Kidney (tissue), 14 donors: ENCODE data around the gene AP2A2. TPM values are rescaled to one million over a fixed set of nuclear protein-coding genes. Genes with fewer than 3 reads are reported as not detected.

Source experiments
- DNase-seq, 5 donors: peaks; one replicate each; pipeline ENCODE4 v3.0.0-alpha.2; 2013 to 2020
- FAIRE-seq: peaks from 2 replicates; lab custom pipeline; 2012; peaks lifted over from hg19 to GRCh38; lab: Jason Lieb, UNC
- H3K27ac ChIP-seq, 2 donors: one replicate each; pipeline ENCODE4 v1.7.0; 2013; ENCODE audit warnings: low read depth in 2 of 2, low read length in 2 of 2, inconsistent platforms in 1 of 2
- H3K27me3 ChIP-seq: one replicate; pipeline ENCODE4 v1.7.1; 2013; ENCODE audit warnings: low read length, inconsistent platforms; ENCODE audit not compliant: control insufficient read depth, insufficient read depth
- H3K36me3 ChIP-seq, 3 donors: one replicate each; pipeline versions ENCODE4 v1.7.0 to v1.7.1; 2013; ENCODE audit warnings: low read length in 3 of 3, control low read depth in 1 of 3, inconsistent platforms in 1 of 3; ENCODE audit not compliant: insufficient read depth in 3 of 3, control insufficient read depth in 2 of 3
- H3K4me1 ChIP-seq, 3 donors: one replicate each; pipeline versions ENCODE4 v1.7.0 to v1.7.1; 2013; ENCODE audit warnings: low read length in 3 of 3, inconsistent platforms in 1 of 3, low read depth in 1 of 3; ENCODE audit not compliant: control insufficient read depth in 2 of 3, insufficient read depth in 2 of 3
- H3K4me3 ChIP-seq, 3 donors: one replicate each; pipeline versions ENCODE4 v1.7.0 to v1.8.1; 2013; ENCODE audit warnings: low read length in 3 of 3, control low read depth in 1 of 3, inconsistent platforms in 1 of 3
- H3K9ac ChIP-seq, 3 donors: one replicate each; pipeline versions ENCODE4 v1.7.0 to v1.7.1; 2013; ENCODE audit warnings: low read length in 3 of 3, control low read depth in 1 of 3, inconsistent platforms in 1 of 3
- H3K9me3 ChIP-seq, 3 donors: one replicate each; pipeline versions ENCODE4 v1.7.0 to v1.7.1; 2013; ENCODE audit warnings: low read length in 3 of 3, control low read depth in 1 of 3, inconsistent platforms in 1 of 3; ENCODE audit not compliant: control insufficient read depth in 2 of 3, insufficient read depth in 1 of 3
- CTCF ChIP-seq: IDR thresholded peaks from 3 replicates; pipeline ENCODE4 v1.5.1; 2012; ENCODE audit warnings: mild to moderate bottlenecking, moderate library complexity, borderline replicate concordance; ENCODE audit not compliant: insufficient read depth; ENCODE audit errors: extremely low read depth
- intact Hi-C: fragments of 100-400 bp; cut with DNase I; formaldehyde crosslinking; loops from one replicate; pipeline ENCODE4 v1.11.1; 2022
- polyA plus RNA-seq: library from polyadenylated mRNA; stranded (reverse); fragments of 350-450 nt; fragmentation: Illumina TruSeq; extraction: RNeasy Lipid Tissue Mini Kit (QIAGEN cat#74804); gene quantifications from one replicate; pipeline ENCODE4 v1.2.3, GENCODE V29; 2014; ENCODE audit warnings: low read depth, low replicate concordance; ENCODE audit not compliant: insufficient read depth
- total RNA-seq: library from RNA; stranded (reverse); fragmentation: NEBNext Ultra II Directional; extraction: Animal tissue kit (Norgen Biotek cat#: 25700); gene quantifications from one replicate; pipeline ENCODE4 v1.2.1, GENCODE V29; 2021
- donor health status: control.
- donor health status: control.
- donor health status: control.
- donor health status: control.
- donor health status: control.
- donor health status: DM: yes; HTN: yes; CAD: no.
- donor health status: Normal renal cell carcinoma (clear cell type).

Gene AP2A2
- total and polyA plus RNA-seq, 2 donors from 2014 or later, result 76.5 to 144 TPM

GRCh38 chr11:1043563-1044096 lies 118.0 kb downstream of the AP2A2 start:
- Histone ChIP-seq H3K27me3 (no peaks in the 10 kb centered on the region), H3K4me3 (no peak overlapping the region), H3K27ac (no peak overlapping the region), H3K9me3 (peaks cover 0 to 5% (median 0%) of the 10 kb centered on the region in 3 donors), H3K4me1 (peaks cover 0 to 8% (median 0%) of the 10 kb centered on the region in 3 donors), H3K36me3 (no peaks in the 10 kb centered on the region), H3K9ac (no peak overlapping the region)
- DNase-seq, result peak in 3 of 5 donors; percentile 35 to 92 (median 49)
- no peak for TF ChIP-seq CTCF
- intact Hi-C loops, result loop anchor here (10.0 kb wide), 1 partner anchor 189 kb away; no protein-coding TSS in a partner anchor
- no peak for FAIRE-seq

GRCh38 chr11:1044160-1044559 lies 118.5 kb downstream of the AP2A2 start:
- no peak for DNase-seq
- Histone ChIP-seq H3K27me3 (no peaks in the 10 kb centered on the region), H3K9ac (no peak overlapping the region), H3K27ac (no peak overlapping the region), H3K4me3 (no peak overlapping the region), H3K9me3 (peaks cover 0 to 5% (median 0%) of the 10 kb centered on the region in 3 donors), H3K36me3 (no peaks in the 10 kb centered on the region), H3K4me1 (peaks cover 0 to 8% (median 0%) of the 10 kb centered on the region in 3 donors)
- no peak for TF ChIP-seq CTCF
- FAIRE-seq, result no peak
- intact Hi-C loops, result loop anchor here (10.0 kb wide), 1 partner anchor 189 kb away; no protein-coding TSS in a partner anchor

- Histone ChIP-seq H3K9ac (no peak overlapping the region), H3K27ac (no peak overlapping the region), H3K9me3 (peaks cover 0 to 5% (median 0%) of the 10 kb centered on the region in 3 donors), H3K27me3 (no peaks in the 10 kb centered on the region), H3K36me3 (no peaks in the 10 kb centered on the region), H3K4me3 (no peak overlapping the region), H3K4me1 (peaks cover 0 to 8% (median 0%) of the 10 kb centered on the region in 3 donors)
- no peak for TF ChIP-seq CTCF
- FAIRE-seq (no peak), DNase-seq (peak in 2 of 5 donors; percentile 42 to 48)
- intact Hi-C loops, result loop anchor here (10.0 kb wide), 1 partner anchor 193 kb away; no protein-coding TSS in a partner anchor
Observed at GRCh38 chr11:1047595-1048156, 122.0 kb downstream of the AP2A2 start.
